Mesenchymal stem cell (in vitro differentiated cells and primary cell): ENCODE results near the gene MAP2K5.

ENCODE experiments used
- DNase-seq: peaks from one replicate; pipeline ENCODE4 v3.0.0-alpha.2; 2013
- H2AFZ ChIP-seq: one replicate; pipeline ENCODE4 v1.6.1; 2013; ENCODE audit warnings: low read depth, mild to moderate bottlenecking, control low read depth, inconsistent platforms, low read length, moderate library complexity
- H2AK5ac ChIP-seq: 2 replicates; pipeline ENCODE4 v1.6.1; 2013; ENCODE audit warnings: low read length, moderate library complexity, mild to moderate bottlenecking, inconsistent platforms; ENCODE audit not compliant: severe bottlenecking
- H2BK120ac ChIP-seq: one replicate; pipeline ENCODE4 v1.6.1; 2013; ENCODE audit warnings: low read depth, mild to moderate bottlenecking, inconsistent platforms, low read length, moderate library complexity
- H2BK12ac ChIP-seq, 2 experiments: one replicate each; pipeline ENCODE4 v1.6.1; 2013; ENCODE audit warnings: inconsistent platforms in 2 of 2, low read length in 2 of 2, mild to moderate bottlenecking in 2 of 2, moderate library complexity in 2 of 2, control low read depth in 1 of 2
- H2BK15ac ChIP-seq: one replicate; pipeline ENCODE4 v1.6.1; 2013; ENCODE audit warnings: mild to moderate bottlenecking, low read depth, inconsistent platforms; ENCODE audit not compliant: poor library complexity, severe bottlenecking
- H2BK5ac ChIP-seq: 2 replicates; pipeline ENCODE4 v1.6.1; 2013; ENCODE audit warnings: low read depth, mild to moderate bottlenecking, low read length, control low read depth, inconsistent platforms; ENCODE audit not compliant: poor library complexity, severe bottlenecking
- H3K14ac ChIP-seq, 2 experiments: one replicate each; pipeline ENCODE4 v1.6.1; 2013; ENCODE audit warnings: inconsistent platforms in 2 of 2, low read length in 2 of 2, control low read depth in 1 of 2, mild to moderate bottlenecking in 1 of 2, moderate library complexity in 1 of 2
- H3K18ac ChIP-seq, 2 experiments: one replicate each; pipeline ENCODE4 v1.6.1; 2013; ENCODE audit warnings: inconsistent platforms in 2 of 2, low read length in 2 of 2, control low read depth in 1 of 2, low read depth in 1 of 2, mild to moderate bottlenecking in 1 of 2
- H3K23ac ChIP-seq, 2 experiments: one replicate each; pipeline ENCODE4 v1.6.1; 2013; ENCODE audit warnings: inconsistent platforms in 2 of 2, low read length in 2 of 2, mild to moderate bottlenecking in 2 of 2, moderate library complexity in 2 of 2, control low read depth in 1 of 2
- H3K27ac ChIP-seq: 2 replicates; pipeline ENCODE4 v1.5.1; 2013; ENCODE audit warnings: mild to moderate bottlenecking, moderate library complexity, low read length, control low read depth, inconsistent platforms; ENCODE audit not compliant: poor library complexity, severe bottlenecking
- H3K27me3 ChIP-seq, 2 experiments: 2 replicates each; pipeline versions ENCODE4 v1.6.1 to v1.7.0; 2013; ENCODE audit warnings: low read length in 2 of 2, mild to moderate bottlenecking in 2 of 2, moderate library complexity in 2 of 2, control low read depth in 1 of 2, inconsistent platforms in 1 of 2; ENCODE audit not compliant: control insufficient read depth in 1 of 2, insufficient read depth in 1 of 2
- H3K36me3 ChIP-seq, 2 experiments: 2 replicates each; pipeline versions ENCODE4 v1.6.1 to v1.7.0; 2013; ENCODE audit warnings: low read length in 2 of 2, control low read depth in 1 of 2, inconsistent platforms in 1 of 2, low read depth in 1 of 2, mild to moderate bottlenecking in 1 of 2; ENCODE audit not compliant: insufficient read depth in 2 of 2, control insufficient read depth in 1 of 2
- H3K4ac ChIP-seq, 2 experiments: one replicate each; pipeline ENCODE4 v1.6.1; 2013; ENCODE audit warnings: inconsistent platforms in 2 of 2, low read length in 2 of 2, mild to moderate bottlenecking in 2 of 2, moderate library complexity in 2 of 2, control low read depth in 1 of 2, low read depth in 1 of 2
- H3K4me1 ChIP-seq: 2 replicates; pipeline ENCODE4 v1.6.1; 2013; ENCODE audit warnings: low read depth, low read length, control low read depth; ENCODE audit not compliant: control insufficient read depth, insufficient read depth
- H3K4me2 ChIP-seq: 2 replicates; pipeline ENCODE4 v1.6.1; 2013; ENCODE audit warnings: low read length, mild to moderate bottlenecking, inconsistent platforms; ENCODE audit not compliant: poor library complexity, severe bottlenecking
- H3K4me3 ChIP-seq, 2 experiments: 2 replicates each; pipeline versions ENCODE4 v1.5.1 to v1.7.0; 2013; ENCODE audit warnings: low read length in 2 of 2, mild to moderate bottlenecking in 2 of 2, control low read depth in 1 of 2, low read depth in 1 of 2; ENCODE audit not compliant: insufficient read depth in 1 of 2
- H3K79me1 ChIP-seq: replicated peaks from 2 replicates; pipeline ENCODE4 v1.6.1; 2013; ENCODE audit warnings: mild to moderate bottlenecking, control low read depth, low read length, inconsistent platforms; ENCODE audit not compliant: poor library complexity, severe bottlenecking
- H3K9ac ChIP-seq: 2 replicates; pipeline ENCODE4 v1.7.0; 2013; ENCODE audit warnings: mild to moderate bottlenecking, low read length, moderate library complexity
- H3K9me3 ChIP-seq: 2 replicates; pipeline ENCODE4 v1.7.0; 2013; ENCODE audit warnings: mild to moderate bottlenecking, low read length; ENCODE audit not compliant: control insufficient read depth
- H4K8ac ChIP-seq: one replicate; pipeline ENCODE4 v1.6.1; 2013; ENCODE audit warnings: inconsistent platforms, mild to moderate bottlenecking, low read length, moderate library complexity
- H4K91ac ChIP-seq: one replicate; pipeline ENCODE4 v1.6.1; 2013; ENCODE audit warnings: mild to moderate bottlenecking, low read length, inconsistent platforms
- WGBS: methylation state at CpG from one replicate; pipeline ENCODE4 v1.1.7; 2013; ENCODE audit warnings: mixed read lengths; 5-methylcytosine and 5-hydroxymethylcytosine counted together

The MAP2K5 gene

DNA sequence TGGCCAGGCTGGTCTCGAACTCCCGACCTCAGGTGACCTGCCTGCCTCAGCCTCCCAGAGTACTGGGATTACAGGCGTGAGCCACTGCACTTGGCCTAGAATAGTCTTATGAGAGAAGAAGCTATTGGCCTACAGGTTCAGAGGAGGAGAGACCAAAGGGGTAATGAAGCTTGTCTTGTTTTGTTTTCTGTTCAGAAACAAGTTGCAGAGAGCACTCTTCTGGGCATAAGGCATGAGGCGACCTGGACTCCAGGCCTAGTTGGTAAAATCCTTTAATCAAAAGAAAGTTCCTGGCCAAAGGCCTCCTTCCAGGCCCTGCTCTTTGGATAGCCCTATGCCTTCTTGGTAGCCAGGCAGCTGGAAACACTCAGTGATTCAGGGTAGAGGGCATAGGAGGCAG is 195.6 kb downstream of the MAP2K5 start:
- no peak overlapping the region for H3K27ac ChIP-seq

DNA sequence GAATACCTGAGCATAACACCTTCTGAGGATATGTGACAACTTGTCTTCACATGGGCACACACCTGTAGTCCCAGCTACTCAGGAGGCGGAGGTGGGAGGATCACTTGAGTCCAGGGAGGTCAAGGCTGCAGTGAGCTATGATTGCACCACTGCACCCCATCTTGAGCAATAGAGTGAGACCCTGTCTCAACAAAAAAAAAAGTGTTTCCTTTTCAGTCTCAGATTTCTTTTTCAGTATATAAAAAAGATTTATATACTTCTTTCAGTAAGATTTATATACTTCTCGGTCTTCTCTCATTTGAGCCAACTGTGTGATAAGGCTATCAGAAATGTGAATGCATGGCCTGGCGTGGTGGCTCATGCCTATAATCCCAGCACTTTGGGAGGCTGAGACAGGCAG is 197.9 kb downstream of the MAP2K5 start:
- Histone ChIP-seq H2BK5ac (no peak overlapping the region), H3K4me1 (no peaks in the 10 kb centered on the region), H2BK15ac (no peak overlapping the region), H3K4me3 (no peak overlapping the region), H3K9ac (no peak overlapping the region), H3K23ac (no peak overlapping the region), H3K4me2 (no peak overlapping the region), H3K14ac (no peak overlapping the region), H3K27me3 (no peaks in the 10 kb centered on the region), H2BK12ac (no peak overlapping the region), H3K18ac (no peak overlapping the region), H3K27ac (no peak overlapping the region), H2AK5ac (no peak overlapping the region), H4K91ac (no peak overlapping the region), H2AFZ (no peak overlapping the region), H3K4ac (no peak overlapping the region), H4K8ac (no peak overlapping the region), H2BK120ac (no peak overlapping the region), H3K36me3 (no peaks in the 10 kb centered on the region), H3K79me1 (no peaks in the 10 kb centered on the region), H3K9me3 (no peaks in the 10 kb centered on the region)
- no peak for DNase-seq
- 98% methylated on average over 3 of the region's 3 CpGs for WGBS

More for the DNA sequence above, 195.6 kb downstream of the MAP2K5 start:
- Histone ChIP-seq H3K4ac (no peak overlapping the region), H3K4me3 (no peak overlapping the region), H3K9me3 (no peaks in the 10 kb centered on the region), H4K91ac (no peak overlapping the region), H2AK5ac (no peak overlapping the region), H3K23ac (no peak overlapping the region), H2BK12ac (no peak overlapping the region), H3K14ac (no peak overlapping the region), H3K79me1 (no peaks in the 10 kb centered on the region), H3K27me3 (no peaks in the 10 kb centered on the region), H2BK15ac (no peak overlapping the region), H3K4me2 (no peak overlapping the region), H4K8ac (no peak overlapping the region), H2BK120ac (no peak overlapping the region), H2BK5ac (no peak overlapping the region), H3K4me1 (no peaks in the 10 kb centered on the region), H2AFZ (no peak overlapping the region), H3K36me3 (no peaks in the 10 kb centered on the region), H3K9ac (no peak overlapping the region), H3K18ac (no peak overlapping the region)
- DNase-seq = no peak
- WGBS = 73% methylated on average over 4 of the region's 4 CpGs

DNA sequence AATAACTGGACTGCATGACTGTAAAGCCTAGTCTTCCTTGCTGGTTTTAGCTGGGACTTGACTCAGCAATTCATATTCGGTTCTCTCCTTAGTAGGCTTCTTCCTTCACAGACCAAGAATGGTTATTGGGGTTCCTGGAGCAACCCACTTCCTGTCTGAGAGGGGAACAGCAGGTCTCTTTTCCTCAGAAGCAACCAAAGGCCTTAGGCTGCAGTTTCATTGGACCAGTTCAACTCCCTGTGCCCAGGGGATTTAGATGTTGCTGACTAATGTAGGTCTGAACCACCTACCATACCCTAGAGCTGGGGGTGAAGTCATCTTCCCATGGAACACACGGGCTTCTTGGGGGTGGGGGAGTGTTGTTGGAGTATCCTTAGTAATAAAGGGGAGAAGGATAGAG is 198.8 kb downstream of the MAP2K5 start:
- Histone ChIP-seq H3K4ac (no peak overlapping the region), H2BK120ac (no peak overlapping the region), H3K9ac (no peak overlapping the region), H2BK15ac (no peak overlapping the region), H2BK12ac (no peak overlapping the region), H2AFZ (no peak overlapping the region), H2BK5ac (no peak overlapping the region), H3K4me3 (no peak overlapping the region), H2AK5ac (no peak overlapping the region), H4K91ac (no peak overlapping the region), H3K27me3 (no peaks in the 10 kb centered on the region), H3K36me3 (no peaks in the 10 kb centered on the region), H3K79me1 (no peaks in the 10 kb centered on the region), H3K4me2 (no peak overlapping the region), H4K8ac (no peak overlapping the region), H3K14ac (no peak overlapping the region), H3K27ac (no peak overlapping the region), H3K18ac (no peak overlapping the region), H3K4me1 (no peaks in the 10 kb centered on the region), H3K9me3 (no peaks in the 10 kb centered on the region), H3K23ac (no peak overlapping the region)
- 88% methylated on average over 1 of the region's 2 CpGs for whole genome bisulfite sequencing
- no peak for DNase-seq

GRCh38 chr15:67743558-67743957 is 201.1 kb downstream of the MAP2K5 start:
- Histone ChIP-seq H3K27me3 (no peaks in the 10 kb centered on the region), H3K4me2 (no peak overlapping the region), H3K18ac (no peak overlapping the region), H2BK120ac (no peak overlapping the region), H3K9ac (no peak overlapping the region), H3K14ac (no peak overlapping the region), H3K23ac (no peak overlapping the region), H2BK15ac (no peak overlapping the region), H2BK12ac (no peak overlapping the region), H2AFZ (no peak overlapping the region), H3K27ac (no peak overlapping the region), H3K36me3 (no peaks in the 10 kb centered on the region), H2AK5ac (no peak overlapping the region), H4K91ac (no peak overlapping the region), H4K8ac (no peak overlapping the region), H2BK5ac (no peak overlapping the region), H3K79me1 (no peaks in the 10 kb centered on the region), H3K9me3 (no peaks in the 10 kb centered on the region), H3K4me3 (no peak overlapping the region), H3K4ac (no peak overlapping the region), H3K4me1 (no peaks in the 10 kb centered on the region)
- no peak for DNase-seq
